Stimulated activated CD8-positive, alpha-beta memory T cell treated with anti-CD3 and anti-CD28 coated beads, Interleukin-7, amount 100 ng/mL, for 4 hours (primary cell): ENCODE results near the gene DNAH10.

Experiments
- DNase-seq, 2 donors: peaks; one replicate each; pipeline ENCODE4 v3.0.0-alpha.2; 2020; ENCODE audit warnings: low read depth in 2 of 2

DNAH10 gene

DNA sequence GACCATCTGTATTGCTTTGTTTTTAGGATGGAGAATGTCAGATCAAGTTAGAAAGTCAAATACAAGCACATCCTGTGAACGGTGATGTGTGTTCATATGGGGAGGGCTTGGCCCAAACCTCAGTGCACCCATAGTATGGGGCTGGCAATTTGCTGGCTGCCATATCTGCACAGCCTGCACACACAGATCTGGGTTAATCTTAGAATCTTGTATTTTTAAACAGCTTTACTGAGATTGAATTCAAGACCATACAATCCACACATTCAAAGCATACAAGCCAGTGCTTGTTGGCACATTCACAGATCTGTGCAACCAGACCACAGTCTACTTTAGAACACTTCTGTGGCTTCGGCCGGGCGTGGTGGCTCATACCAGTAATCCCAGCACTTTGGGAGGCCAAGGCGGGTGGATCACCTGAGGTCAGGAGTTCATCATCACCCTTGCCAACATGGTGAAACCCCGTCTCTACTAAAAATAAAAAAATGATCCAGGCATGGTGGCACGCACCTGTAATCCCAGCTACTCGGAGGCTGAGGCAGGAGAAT is 120.1 kb downstream of the DNAH10 start:
- no peak for DNase-seq

DNA sequence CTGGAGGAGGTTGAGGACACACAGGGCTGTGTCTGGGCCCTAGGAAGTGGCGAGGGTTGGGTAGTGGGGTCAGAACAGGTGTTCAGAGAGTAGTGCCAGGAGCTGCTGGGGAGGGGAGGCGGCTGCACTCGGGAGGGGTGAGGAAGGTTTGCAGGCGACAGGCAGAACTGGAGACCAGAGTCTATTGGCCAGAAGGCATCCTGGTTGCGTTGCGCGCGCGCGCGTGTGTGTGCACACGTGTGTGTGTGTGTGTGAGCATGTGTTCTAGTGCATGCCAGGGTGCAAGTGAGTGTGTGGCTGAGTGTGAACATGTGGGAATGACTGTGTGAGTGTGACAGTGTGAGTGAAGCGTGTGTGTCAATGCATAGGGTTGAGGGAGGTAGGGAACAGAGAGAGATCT is 124.2 kb downstream of the DNAH10 start:
- DNase-seq = no peak

DNA sequence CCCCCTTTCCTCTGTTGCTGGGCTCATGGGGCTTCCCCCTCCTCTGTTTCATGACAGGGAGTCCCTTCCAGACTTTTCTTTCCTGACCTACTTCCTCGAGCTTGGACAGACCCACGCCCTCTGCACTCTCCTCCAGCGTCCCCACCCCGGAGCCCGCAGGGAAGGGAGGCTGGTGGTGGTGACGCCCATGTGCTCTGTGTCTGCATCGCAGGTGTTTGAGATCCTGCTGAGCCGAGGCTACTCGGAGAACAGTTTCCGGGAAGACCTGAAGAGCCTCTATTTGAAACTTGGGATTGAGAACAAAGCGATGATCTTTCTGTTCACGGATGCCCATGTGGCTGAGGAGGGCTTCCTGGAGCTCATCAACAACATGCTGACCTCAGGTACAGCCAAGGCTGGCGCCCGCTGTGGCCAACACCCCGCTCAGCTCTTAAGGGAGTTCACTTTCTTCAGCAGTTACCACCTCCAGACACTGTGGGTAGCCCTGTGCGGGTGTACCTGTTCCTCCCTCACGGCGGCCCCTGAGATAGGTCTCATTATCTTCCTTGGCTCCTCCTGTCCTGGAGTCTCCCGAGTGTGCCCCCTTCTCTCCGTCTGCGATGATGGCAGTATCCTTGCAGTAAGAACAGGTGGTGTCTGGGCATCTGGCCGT is 125.0 kb downstream of the DNAH10 start:
- DNase-seq = no peak

DNA sequence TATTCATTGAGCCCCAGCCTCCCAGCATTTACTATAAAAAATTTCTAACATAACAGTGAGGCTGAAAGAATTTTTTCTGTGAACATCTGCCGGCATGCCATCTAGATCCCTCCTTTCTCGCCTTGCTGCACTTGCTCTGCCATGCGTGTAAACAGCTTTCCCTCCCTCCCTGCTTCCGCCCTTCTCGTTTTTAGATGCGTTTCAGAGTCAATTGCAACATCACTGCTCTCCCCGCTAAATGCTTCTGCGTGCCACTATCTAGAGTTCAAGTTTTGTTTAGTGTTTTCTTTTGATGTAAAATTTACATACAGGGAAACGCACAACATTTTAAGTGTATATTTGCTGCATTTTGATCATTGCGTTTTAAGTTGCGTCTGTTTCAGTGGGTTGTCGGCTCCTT is 126.9 kb downstream of the DNAH10 start:
- DNase-seq = no peak

DNA sequence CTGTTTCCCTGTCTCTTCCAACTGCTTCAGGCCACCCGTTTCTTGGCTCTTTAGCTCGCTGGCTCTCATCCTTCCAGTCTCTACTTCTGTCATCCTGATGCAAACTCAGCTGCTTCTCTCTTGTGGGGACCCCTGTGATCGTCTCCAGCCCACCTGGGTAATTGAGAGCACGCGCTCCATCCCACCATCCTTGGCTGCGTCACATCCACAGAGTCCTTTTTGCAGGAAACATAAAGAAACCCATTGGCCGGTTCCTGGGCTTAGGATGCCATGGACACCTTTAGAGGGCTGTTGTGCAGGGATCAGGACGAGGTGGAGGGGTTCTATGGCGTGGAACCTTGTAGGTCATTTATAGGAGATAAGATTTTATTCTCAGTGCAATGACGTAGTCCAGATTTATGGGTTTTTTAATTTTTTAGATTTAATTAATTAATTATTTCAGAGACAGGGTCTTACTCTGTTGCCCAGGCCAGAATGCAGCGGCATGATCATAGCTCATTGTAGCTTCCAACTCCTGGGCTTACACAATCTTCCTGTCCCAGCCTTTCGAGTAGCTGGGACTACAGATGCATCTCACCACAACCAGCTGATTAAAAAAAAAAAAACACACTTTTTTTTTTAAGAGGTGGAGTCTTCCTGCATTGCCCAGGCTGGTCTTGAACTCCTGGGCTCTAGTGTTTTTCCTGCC is 127.9 kb downstream of the DNAH10 start:
- no peak for DNase-seq

DNA sequence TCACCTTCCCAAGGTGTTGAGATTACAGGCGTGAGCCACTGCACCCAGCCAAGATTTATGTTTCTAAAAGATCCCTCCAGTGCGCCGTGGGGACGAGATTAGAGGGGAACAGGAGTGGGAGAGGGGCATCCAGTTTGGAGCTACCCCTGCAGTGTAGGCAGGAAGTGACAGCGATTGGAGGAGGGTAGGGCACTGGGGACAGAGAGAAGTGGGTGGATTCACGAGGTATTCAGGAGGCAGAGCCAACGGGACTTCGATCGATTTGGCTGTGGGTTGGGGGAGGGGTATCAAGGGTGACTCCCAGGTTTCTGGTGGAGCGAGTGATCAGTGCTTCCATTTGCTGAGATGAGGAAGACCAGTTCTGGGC is 128.4 kb downstream of the DNAH10 start:
- DNase-seq = no peak

DNA sequence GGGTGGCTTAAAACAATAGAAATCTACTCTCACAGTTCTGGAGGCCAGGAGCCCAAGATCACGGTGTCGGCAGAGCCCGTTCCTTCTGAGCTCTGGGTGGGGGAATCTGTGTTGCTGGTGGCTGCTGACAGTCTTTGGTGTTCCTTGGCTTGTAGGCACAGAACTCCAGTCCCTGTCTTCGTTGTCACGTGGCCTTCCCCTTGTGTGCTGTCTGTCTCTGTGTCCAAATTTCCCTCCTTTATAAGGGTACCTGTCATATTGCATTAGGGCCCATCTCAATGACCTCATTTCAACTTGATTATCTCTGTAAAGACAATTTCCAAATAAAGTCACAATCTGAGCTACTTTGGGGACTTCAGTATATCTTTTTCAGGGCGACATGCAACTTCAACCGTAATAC is 128.9 kb downstream of the DNAH10 start:
- no peak for DNase-seq

DNA sequence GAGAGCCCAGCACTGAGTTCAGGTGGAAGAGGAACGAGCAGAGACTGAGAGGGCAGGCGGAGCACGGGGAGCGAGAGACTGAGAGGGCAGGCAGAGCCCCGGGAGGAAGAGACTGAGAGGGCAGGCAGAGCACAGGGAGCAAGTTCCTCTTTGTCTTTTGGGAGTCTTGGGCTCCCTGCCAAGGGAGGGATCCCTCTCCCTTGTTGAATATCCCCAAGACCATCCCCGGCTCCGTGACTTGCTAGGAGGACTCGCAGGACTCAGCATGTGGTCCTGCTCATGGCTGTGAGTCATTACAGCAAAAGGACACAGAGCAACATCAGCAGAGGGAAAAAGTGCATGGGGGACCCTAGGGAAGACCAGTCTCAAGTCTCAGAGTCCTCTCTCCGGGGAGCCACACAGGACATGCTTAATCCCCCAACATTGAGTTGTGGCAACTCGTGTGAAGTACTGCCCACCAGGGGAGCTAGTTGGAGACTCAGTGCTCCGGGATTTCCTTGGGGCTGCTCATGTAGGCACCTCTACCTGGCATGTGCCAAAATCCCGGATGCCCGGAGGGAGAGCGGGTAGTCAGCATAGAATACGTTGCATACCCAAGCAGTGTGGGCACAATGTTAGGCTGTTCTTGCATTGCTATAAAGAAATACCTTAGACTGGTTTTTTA is 129.5 kb downstream of the DNAH10 start:
- no peak for DNase-seq

DNA sequence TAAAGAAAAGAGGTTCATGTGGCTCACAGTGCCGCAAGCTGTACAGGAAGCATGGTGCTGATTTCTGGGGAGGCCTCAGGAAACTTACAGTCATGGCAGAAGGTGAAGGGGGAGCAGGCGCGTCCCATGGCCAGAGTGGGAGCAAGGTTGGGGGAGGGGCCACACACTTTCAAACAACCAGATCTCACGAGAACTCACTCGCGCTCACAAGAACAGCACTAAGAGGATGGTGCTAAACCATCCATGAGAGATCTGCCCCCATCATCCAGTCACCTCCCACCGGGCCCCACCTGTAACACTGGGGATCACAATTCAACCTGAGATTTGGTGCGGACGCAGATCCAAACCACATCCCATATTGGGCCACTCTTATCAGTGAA is 130.1 kb downstream of the DNAH10 start:
- DNase-seq = no peak

DNA sequence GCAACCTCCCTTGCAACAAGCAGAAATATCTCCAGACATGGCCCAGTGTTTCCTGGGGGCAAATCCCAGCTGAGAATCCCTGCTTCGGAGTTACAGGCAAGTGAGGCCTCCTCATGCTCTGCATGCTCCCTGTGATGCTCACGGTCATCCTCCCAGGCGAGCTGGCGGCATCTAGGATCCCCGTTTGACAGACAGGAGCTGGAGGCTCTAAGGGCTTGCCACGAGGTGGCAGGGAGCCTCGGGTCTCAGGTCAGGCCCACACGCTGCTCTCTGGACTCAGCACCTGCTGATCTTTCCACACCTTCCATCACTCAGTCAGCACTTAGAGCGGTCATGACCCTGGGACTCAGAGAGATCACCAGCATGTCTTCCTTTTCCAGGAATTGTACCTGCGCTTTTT is 130.8 kb downstream of the DNAH10 start:
- no peak for DNase-seq

DNA sequence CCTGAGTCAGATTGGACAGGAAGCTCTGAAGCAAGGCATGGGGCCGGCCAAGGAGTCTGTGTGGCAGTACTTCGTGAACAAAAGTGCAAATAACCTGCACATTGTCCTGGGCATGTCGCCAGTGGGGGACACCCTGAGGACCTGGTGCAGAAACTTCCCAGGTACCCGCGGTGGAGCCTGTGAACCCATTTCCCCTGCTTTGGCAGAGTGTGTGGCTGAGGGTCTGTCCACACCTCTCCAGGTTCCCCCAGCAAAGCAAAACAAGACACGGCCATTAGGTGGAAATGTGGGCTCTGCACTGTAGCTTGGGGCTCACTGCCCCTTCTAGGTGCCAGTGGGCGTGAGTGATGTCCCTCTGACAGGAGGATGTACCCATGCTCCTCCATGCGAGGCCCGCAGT is 131.2 kb downstream of the DNAH10 start:
- DNase-seq = no peak

DNA sequence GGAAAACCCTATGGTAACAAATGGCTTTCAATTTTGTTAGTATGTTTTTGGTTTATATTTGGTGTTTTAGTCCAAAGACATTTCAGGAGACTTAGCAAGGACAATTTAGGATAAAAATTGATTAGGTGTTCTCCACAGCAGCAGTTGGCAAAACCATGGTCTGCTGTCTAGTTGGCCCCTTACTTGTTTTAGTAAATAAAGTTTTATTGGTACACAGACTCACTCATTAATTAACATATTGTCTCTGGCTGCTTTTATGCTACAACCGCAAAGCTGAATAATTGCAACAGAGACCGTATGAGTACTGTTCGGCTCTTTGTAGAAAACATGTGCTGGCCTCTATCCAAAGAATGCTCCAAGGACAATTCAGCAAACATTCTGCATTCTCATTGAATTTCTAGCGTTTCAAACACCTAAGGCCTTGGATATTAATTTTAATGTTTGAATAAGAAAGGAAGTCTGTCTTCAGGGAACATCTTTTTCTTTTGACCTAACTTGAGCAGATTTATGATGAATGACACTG is 132.8 kb downstream of the DNAH10 start:
- DNase-seq = no peak

DNA sequence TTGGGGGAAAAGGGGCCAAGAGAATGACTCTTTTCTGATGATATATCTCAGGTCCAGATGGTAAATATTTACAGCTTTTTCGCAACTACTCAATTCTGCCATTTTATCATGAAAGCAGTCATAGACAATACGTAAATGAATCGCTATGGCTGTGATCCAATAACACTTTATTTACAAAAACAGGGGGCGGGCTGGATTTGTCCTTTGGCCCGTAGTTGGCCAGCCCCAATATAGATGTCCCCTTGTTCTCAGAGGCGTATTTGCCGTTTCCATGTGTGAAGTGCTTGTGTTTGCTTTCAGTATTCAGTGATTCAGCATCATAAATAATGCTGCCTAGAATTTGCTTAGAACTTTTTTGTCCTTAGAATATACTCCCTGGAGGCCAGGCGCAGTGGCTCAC is 133.3 kb downstream of the DNAH10 start:
- DNase-seq = no peak

DNA sequence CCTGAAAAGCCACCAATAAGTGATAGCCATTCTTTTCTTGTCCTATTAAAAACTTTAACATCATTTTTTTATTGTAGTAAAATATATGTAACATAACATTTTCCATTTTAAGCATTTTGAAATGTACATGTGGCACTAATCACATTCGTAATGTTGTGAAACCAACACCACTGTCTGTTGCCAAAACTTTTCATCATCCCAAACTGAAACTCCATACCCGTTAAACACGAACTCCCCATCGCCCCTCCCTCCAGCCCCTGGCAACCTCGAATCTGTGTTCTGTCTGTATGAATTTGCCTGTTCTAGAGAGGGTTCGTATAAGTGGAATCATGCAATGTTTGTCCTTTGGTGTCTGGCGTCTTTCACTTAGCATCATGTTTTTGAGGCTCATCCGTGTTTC is 134.7 kb downstream of the DNAH10 start:
- DNase-seq = no peak

DNA sequence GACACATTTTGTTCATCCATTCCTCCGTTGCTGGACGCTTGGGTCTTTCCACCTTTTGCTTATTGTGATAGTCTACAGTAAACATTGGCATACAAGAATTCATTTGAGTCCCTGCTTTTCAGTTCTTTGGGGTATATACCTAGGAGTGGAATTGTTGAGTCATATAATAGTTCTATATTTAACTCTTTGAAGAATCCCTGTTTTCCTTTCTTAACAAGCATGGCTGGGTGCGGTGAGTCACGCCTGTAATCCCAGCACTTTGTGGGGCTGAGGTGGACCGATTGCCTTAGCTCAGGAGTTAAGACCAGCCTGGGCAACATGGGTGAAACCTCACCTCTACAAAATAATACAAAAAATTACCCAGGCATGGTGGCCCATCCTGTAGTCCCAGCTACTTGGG is 135.1 kb downstream of the DNAH10 start:
- no peak for DNase-seq

DNA sequence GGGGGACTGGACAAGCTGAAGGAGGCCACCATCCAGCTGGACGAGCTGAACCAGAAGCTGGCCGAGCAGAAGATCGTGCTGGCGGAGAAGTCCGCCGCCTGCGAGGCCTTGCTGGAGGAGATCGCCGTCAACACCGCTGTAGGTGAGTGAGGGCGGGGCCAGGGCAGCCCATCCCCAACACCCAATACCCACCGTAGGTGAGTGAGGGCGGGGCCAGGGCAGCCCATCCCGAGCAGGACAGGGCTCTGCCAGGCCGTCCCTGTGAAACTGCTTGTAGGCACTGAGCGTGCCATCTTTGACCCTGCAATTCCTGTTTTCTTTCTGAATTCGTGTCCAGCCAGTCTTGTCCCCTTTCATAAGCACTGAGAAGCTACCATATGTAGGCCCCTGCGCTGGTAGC is 136.6 kb downstream of the DNAH10 start:
- no peak for DNase-seq

DNA sequence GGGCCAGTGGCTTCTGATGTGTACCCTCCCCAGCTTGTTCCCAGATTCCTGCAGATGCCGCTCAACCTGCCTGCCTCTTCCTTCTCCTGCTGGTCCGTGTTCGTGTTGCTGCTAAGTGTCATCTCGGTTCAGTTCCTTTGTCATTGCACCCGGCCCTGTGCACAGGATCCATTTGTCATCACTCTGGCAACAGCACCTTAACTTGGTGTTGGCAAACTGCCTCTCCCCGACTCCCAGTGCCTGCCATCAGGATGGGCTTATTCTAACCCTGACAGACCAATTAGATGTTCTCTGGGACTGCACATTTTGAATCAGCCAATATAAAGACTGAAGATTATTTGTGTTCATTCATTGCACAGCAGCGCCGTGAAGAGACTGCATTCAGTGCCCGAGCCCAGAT is 137.3 kb downstream of the DNAH10 start:
- no peak for DNase-seq

DNA sequence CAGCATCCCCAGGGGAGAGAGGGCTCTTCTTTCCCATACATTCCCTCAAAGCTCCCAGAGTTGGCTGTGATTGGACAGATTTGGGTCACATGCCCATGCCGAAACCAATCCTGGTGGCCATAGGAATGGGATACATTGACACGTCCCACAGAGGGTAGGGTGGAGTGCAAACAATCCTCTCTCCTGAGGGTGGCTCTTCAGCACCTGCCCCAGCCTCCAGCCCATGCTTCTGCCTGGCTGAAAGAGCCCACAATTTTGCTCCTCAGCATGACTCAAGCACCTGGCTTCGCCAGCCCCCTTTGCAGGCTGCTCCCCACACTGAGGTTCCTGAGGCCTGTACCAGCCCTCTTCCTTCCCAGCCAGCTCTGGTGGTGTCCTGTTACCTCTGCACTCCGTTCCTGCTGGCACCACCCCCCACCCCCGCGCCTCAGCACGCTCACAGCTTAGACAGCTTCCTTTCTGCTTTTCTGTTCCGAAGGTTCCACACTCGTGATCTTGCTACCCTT is 138.8 kb downstream of the DNAH10 start:
- DNase-seq = no peak

DNA sequence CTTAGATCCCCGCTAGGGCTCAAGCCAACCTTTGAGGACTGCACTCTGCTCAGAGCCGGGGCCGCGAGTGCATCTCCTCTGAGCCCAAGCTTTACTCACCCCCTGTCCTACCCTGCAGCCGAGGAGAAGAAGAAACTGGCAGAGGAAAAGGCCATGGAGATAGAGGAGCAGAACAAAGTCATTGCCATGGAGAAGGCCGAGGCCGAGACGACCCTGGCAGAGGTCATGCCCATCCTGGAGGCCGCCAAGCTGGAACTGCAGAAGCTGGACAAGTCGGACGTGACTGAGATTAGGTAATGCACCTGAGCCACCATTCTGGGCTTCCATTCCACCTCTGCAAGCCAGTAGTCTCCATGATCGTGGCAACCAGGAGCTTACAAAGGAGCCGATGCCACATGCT is 140.7 kb downstream of the DNAH10 start:
- no peak for DNase-seq

DNA sequence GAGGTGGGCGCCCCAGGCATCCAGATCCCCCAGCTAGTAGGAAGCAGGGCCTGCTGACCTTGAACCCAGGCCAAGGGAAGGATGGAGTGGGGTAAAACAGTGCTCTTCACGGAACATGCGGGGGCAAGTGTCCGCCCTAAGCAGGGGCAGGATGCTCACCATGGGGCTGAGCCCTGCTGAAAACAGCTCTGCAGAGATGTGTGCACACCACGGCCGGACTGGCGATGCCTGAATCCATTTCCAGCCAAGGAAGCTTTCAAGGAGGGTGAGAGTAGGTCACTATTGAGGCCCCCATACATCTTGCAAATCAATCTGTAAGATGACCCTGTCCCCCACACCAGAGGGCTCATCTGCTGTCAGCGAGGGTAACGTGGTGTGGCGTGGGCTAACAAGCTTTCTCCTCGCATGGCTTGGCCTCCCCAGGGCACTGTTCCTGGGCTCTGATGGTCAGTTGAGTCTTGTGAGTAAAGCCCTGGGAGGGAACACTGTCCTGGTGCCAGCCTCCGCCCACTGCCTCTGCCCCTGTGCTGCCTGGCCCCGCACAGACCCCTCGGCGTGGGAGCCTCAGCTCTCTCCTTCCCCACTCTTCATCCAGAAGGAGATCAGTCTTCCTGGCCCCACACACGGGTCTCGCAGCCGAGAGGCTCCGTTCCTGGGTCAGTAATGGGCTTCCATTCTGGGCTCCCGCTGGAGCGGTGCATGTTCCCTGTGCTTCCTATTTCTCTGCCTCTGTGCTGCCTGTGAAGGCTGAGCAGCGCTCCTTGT is 141.4 kb downstream of the DNAH10 start:
- DNase-seq = no peak

DNA sequence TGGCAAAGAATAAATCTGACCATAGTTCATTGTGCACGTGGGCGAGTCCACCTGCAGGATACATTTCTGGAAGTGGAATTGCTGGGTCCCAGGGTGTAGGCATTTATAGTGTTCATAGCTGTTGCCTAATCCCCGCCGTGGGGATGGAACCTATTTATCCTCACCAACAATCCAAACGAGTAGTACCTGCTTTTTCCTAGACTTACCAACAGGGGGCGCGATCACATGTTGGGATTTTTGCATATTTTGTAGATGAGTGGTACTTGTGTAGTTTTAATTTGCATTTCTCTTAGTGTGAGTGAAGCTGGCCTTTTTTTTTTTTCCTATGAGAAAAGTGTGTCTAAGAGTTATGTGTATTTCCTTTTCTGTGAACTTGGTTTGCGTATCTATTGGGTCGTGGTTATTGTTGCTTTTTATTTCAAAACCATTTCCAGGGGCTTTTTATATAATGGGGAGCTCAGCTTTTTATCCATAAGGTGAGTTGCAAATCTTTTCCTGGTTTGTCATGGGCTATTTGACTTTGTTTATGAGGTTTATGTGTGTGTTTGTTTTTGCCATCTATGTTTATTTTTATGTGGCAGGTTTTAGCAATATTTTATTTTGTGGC is 143.3 kb downstream of the DNAH10 start:
- peak; percentile 26 to 58 for DNase-seq
